T follicular helper cell (primary cell): ENCODE results near the gene SIRT3.

ENCODE experiments used
- DNase-seq: peaks from one replicate; pipeline ENCODE4 v3.0.0-alpha.2; 2020; ENCODE audit warnings: low read depth
- total RNA-seq, 2 experiments: gene quantifications; one replicate each; lab custom pipeline; 2026; lab: John Stamatoyannopoulos, UW

Gene SIRT3
- 6.9 to 18.9 reads per million in 2 experiments for total RNA-seq

GRCh38 chr11:235997-236773 lies at the start of gene SIRT3:
Gene SIRT3 (minus strand): TSS chr11:236342. CDS start chr11:236328, 14 bp downstream.
- peak; percentile 85 for DNase-seq

- DNase-seq: no peak
Measured at GRCh38 chr11:285894-286220, 49.7 kb upstream of the SIRT3 start.

- no peak for DNase-seq
Measured at GRCh38 chr11:285021-285893, 49.1 kb upstream of the SIRT3 start.

GRCh38 chr11:284105-285020 lies 48.2 kb upstream of the SIRT3 start:
- no peak for DNase-seq

- no peak for DNase-seq
Measured at GRCh38 chr11:283405-284104, 47.4 kb upstream of the SIRT3 start.

GRCh38 chr11:282630-283360 lies 46.7 kb upstream of the SIRT3 start:
- no peak for DNase-seq

- DNase-seq: no peak
Measured at GRCh38 chr11:282171-282570, 46.0 kb upstream of the SIRT3 start.

- no peak for DNase-seq
Measured at GRCh38 chr11:281486-282161, 45.5 kb upstream of the SIRT3 start.

- no peak for DNase-seq
Measured at GRCh38 chr11:280706-281485, 44.8 kb upstream of the SIRT3 start.

GRCh38 chr11:279966-280705 lies 44.0 kb upstream of the SIRT3 start:
- DNase-seq: peak; percentile 41

- DNase-seq: no peak
Measured at GRCh38 chr11:279040-279965, 43.2 kb upstream of the SIRT3 start.

GRCh38 chr11:278001-278951 lies 42.1 kb upstream of the SIRT3 start, which contains the start of gene NLRP6:
Gene NLRP6 (plus strand): TSS chr11:278407. CDS start chr11:278570, 163 bp downstream.
- DNase-seq: no peak

GRCh38 chr11:276219-276618 lies 40.1 kb upstream of the SIRT3 start:
- no peak for DNase-seq

GRCh38 chr11:272931-273198 lies 36.7 kb upstream of the SIRT3 start:
- DNase-seq: no peak

GRCh38 chr11:272195-272930 lies 36.2 kb upstream of the SIRT3 start:
- no peak for DNase-seq

GRCh38 chr11:271319-271715 lies 35.2 kb upstream of the SIRT3 start:
- no peak for DNase-seq
